ENCODE measurements around the gene IGFBPL1. TPM values are rescaled to one million over a fixed set of nuclear protein-coding genes. Genes with fewer than 3 reads are reported as not detected.
"Not testable (repeated sequence)": the region's sequence is repeated elsewhere in the genome, so short reads cannot be mapped to it uniquely, and the experiment has no call there.

Gene IGFBPL1
- total RNA-seq, 2 donors from 2014 or later: 2.3 to 3.3 TPM

DNA sequence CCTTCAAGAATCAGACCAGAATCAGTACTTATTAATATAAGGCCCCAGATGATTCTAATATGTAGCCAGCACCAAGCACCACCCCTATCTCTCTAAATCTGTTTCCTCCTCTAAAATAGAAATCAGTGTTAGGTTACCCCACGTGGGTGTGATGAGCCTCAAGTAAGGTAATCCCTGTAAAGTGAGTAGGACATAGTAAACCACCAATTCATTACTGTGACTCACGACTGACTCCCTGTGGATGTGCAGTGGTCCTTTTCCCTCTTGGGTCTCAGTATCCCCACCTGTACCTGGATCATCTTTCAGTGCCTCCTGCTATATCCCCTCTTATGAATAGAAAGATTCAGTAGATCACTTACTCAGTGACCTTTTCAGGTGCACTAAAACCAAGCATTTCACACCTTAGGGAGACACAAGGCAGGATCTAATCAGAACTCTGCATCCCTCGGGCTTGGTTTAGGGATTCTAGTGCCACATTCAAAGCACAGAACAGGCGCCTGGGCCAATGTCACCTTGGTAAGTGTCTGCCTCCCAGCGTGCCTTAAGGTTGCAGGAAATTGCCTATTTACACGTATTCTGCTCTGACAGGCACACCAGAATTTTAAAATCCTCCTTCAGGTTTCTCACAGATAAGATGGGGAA is 43.9 kb downstream of the IGFBPL1 start:
- no peak for DNase-seq
- no peak for TF ChIP-seq POLR2A (IDR thresholded peaks at IDR 0.05)
- TF ChIP-seq, protein P1, sequence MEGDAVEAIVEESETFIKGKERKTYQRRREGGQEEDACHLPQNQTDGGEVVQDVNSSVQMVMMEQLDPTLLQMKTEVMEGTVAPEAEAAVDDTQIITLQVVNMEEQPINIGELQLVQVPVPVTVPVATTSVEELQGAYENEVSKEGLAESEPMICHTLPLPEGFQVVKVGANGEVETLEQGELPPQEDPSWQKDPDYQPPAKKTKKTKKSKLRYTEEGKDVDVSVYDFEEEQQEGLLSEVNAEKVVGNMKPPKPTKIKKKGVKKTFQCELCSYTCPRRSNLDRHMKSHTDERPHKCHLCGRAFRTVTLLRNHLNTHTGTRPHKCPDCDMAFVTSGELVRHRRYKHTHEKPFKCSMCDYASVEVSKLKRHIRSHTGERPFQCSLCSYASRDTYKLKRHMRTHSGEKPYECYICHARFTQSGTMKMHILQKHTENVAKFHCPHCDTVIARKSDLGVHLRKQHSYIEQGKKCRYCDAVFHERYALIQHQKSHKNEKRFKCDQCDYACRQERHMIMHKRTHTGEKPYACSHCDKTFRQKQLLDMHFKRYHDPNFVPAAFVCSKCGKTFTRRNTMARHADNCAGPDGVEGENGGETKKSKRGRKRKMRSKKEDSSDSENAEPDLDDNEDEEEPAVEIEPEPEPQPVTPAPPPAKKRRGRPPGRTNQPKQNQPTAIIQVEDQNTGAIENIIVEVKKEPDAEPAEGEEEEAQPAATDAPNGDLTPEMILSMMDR (IDR thresholded peaks at IDR 0.05): no peak
- Histone ChIP-seq H3K27ac (peak overlapping the region in 3 of 4 donors; percentile 61 to 80 (median 72)), H3K4me1 (peaks cover 18% of the 10 kb centered on the region), H3K27me3 (no peaks in the 10 kb centered on the region), H3K36me3 (replicated peaks in 1 of 2; ENCODE audit: insufficient read depth in 1 of 2, low read depth in 2 of 2) (no peaks in the 10 kb centered on the region), H3K9me3 (peaks cover 0 to 6% (median 0%) of the 10 kb centered on the region in 3 donors), H3K4me3 (no peak overlapping the region)
- ATAC-seq: no peak
- intact Hi-C loops (cut with DNase I): no loop called here
- 55 to 67% methylated on average over 6 of the region's 6 CpGs for WGBS, 2 donors

DNA sequence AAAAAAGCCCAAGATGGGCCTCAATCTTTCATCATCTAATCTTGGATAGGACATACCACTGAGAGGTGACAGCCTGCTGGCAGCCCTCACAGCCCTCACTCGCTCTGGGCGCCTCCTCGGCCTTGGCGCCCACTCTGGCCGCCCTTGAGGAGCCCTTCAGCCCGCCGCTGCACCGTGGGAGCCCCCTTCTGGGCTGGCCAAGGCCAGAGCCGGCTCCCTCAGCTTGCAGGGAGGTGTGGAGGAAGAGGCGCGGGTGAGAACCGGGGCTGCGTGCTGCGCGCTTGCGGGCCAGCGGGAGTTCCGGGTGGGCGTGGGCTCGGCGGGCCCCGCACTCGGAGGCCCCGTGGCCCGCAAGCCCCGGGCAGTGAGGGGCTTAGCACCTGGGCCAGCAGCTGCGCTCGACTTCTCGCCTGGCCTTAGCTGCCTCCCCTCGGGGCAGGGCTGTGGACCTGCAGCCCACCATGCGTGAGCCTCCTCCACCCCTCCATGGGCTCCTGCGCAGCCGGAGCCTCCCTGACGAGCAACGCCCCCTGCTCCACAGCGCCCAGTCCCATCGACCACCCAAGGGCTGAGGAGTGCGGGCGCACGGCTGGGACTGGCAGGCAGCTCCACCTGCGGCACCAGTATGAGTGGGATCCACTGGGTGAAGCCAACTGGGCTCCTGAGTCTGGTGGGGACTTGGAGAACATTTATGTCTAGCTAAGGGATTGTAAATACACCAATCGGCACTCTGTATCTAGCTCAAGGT is 46.7 kb downstream of the IGFBPL1 start:
- H3K9me3 ChIP-seq; ATAC-seq; H3K4me3 ChIP-seq; H3K27me3 ChIP-seq; DNase-seq; H3K36me3 ChIP-seq (replicated peaks in 1 of 2; ENCODE audit: insufficient read depth in 1 of 2, low read depth in 2 of 2); intact Hi-C loops (cut with DNase I); H3K27ac ChIP-seq: not testable (repeated sequence)
- peaks cover 18% of the 10 kb centered on the region for H3K4me1 ChIP-seq
- WGBS, 2 donors: 93 to 97% methylated on average over 21 to 38 of the region's 42 CpGs

DNA sequence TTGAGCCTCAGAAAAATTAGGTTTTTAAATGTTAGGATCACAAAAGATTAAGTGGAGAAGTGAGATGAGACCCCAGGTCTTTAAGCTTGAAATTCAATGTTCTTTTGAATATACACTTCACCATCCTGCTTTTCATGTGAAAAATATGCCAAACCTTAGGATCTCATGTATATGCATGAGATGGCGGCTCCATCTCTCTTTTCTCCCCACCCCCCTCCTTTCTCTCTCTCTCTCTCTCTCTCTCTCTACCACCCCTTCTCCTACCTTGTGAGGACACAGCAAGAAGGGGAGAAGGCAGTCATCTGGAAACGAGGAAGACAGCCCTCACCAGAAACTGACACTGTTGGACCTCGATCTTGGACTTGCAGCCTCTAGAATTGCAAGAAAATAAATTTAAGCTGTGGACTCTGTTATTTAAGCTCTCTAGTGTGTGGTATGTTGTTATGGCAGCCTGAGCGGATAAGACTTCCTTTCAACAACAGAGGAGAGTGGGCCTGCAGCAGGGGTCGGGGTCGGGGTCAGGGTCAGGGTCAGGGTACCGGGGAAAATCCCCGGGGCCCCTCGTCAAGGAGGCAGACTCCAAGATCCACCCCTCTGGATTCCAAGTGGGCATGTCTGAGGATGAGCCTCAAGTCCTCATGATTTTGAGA is 48.1 kb downstream of the IGFBPL1 start:
- Histone ChIP-seq H3K4me3 (no peak overlapping the region), H3K9me3 (no peaks in the 10 kb centered on the region), H3K27ac (no peak overlapping the region), H3K4me1 (peaks cover 8% of the 10 kb centered on the region), H3K36me3 (replicated peaks in 1 of 2; ENCODE audit: insufficient read depth in 1 of 2, low read depth in 2 of 2) (no peaks in the 10 kb centered on the region), H3K27me3 (no peaks in the 10 kb centered on the region)
- TF ChIP-seq, protein P1 (IDR thresholded peaks at IDR 0.05): no peak
- TF ChIP-seq POLR2A (IDR thresholded peaks at IDR 0.05): no peak
- 58 to 66% methylated on average over 9 of the region's 9 CpGs for WGBS, 2 donors
- intact Hi-C loops (cut with DNase I): no loop called here
- no peak for ATAC-seq
- DNase-seq: no peak

DNA sequence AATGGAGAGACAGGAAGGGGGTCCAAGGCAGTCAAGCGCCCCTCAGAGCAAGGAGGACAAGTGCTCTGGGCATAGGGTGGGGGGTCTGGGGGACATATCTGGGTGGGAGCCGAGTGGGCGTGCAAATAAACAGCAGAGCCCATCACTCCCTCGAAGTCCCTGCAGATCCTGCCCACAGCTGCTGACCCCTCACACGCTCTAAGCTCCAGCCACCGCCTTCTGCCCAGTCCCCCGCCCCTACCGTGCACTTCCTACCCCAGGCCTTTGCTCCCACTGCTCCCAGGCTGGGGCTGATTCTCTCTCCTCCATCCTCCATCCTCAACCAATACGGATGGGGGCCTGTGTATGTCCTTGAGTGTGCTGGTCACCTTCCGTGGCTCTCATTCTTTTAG is 48.7 kb downstream of the IGFBPL1 start:
- no peak overlapping the region for H3K27ac ChIP-seq

More for the DNA sequence above, 48.7 kb downstream of the IGFBPL1 start:
- ATAC-seq (no peak), DNase-seq (no peak)
- Histone ChIP-seq H3K9me3 (no peaks in the 10 kb centered on the region), H3K36me3 (replicated peaks in 1 of 2; ENCODE audit: insufficient read depth in 1 of 2, low read depth in 2 of 2) (no peaks in the 10 kb centered on the region), H3K4me1 (peaks cover 4% of the 10 kb centered on the region), H3K27me3 (no peaks in the 10 kb centered on the region), H3K4me3 (no peak overlapping the region)
- TF ChIP-seq POLR2A (IDR thresholded peaks at IDR 0.05): no peak
- TF ChIP-seq, protein P1 (IDR thresholded peaks at IDR 0.05): no peak
- intact Hi-C loops (cut with DNase I): no loop called here
- 50 to 59% methylated on average over 10 of the region's 10 CpGs for WGBS, 2 donors
